Ishikawa (cell line): Measurements from ENCODE around the gene SAV1.

ENCODE experiments used
- EP300 ChIP-seq: IDR thresholded peaks from 2 replicates; pipeline ENCODE4 v1.6.1; 2012; ENCODE audit warnings: borderline replicate concordance
- TCF12 ChIP-seq: IDR thresholded peaks from 2 replicates; pipeline ENCODE4 v1.6.1; 2012; ENCODE audit warnings: low read depth

GRCh38 chr14:50610465-50610864 lies 57.6 kb downstream of the SAV1 start:
- TF ChIP-seq TCF12: no peak
- no peak for TF ChIP-seq EP300
